H9 (cell line): ENCODE results near the gene CAMSAP2. TPM values are rescaled to one million over a fixed set of nuclear protein-coding genes. Genes with fewer than 3 reads are reported as not detected.

ENCODE experiments used
- DNase-seq: peaks from one replicate; pipeline ENCODE4 v3.0.0-alpha.2; 2017
- H2AFZ ChIP-seq: one replicate; pipeline ENCODE4 v1.6.1; 2013; ENCODE audit warnings: mild to moderate bottlenecking, low read length, control low read depth, moderate library complexity
- H2AK5ac ChIP-seq: 2 replicates; pipeline ENCODE4 v1.6.1; 2013; ENCODE audit warnings: low read length, control low read depth, mixed read lengths; ENCODE audit not compliant: insufficient read length
- H2BK120ac ChIP-seq: one replicate; pipeline ENCODE4 v1.6.1; 2013; ENCODE audit warnings: low read depth, mild to moderate bottlenecking, low read length, control low read depth, inconsistent platforms; ENCODE audit not compliant: poor library complexity, severe bottlenecking
- H2BK12ac ChIP-seq: 2 replicates; pipeline ENCODE4 v1.6.1; 2013; ENCODE audit warnings: low read length, control low read depth, mixed read lengths, low read depth; ENCODE audit not compliant: insufficient read length
- H2BK15ac ChIP-seq: 2 replicates; pipeline ENCODE4 v1.6.1; 2013; ENCODE audit warnings: low read depth, low read length, control low read depth
- H2BK20ac ChIP-seq: one replicate; pipeline ENCODE4 v1.6.1; 2013; ENCODE audit warnings: low read depth, mild to moderate bottlenecking, low read length, control low read depth, inconsistent platforms; ENCODE audit not compliant: poor library complexity, severe bottlenecking
- H2BK5ac ChIP-seq: 2 replicates; pipeline ENCODE4 v1.6.1; 2013; ENCODE audit warnings: low read length, control low read depth, mixed read lengths; ENCODE audit not compliant: insufficient read length
- H3K14ac ChIP-seq: 2 replicates; pipeline ENCODE4 v1.6.1; 2013; ENCODE audit warnings: low read length, control low read depth; ENCODE audit not compliant: insufficient read depth
- H3K18ac ChIP-seq: 2 replicates; pipeline ENCODE4 v1.6.1; 2013; ENCODE audit warnings: low read depth, mild to moderate bottlenecking, mixed read lengths, low read length, control low read depth; ENCODE audit not compliant: insufficient read length
- H3K23ac ChIP-seq: 2 replicates; pipeline ENCODE4 v1.6.1; 2013; ENCODE audit warnings: low read length, control low read depth, mixed read lengths, low read depth; ENCODE audit not compliant: insufficient read length
- H3K23me2 ChIP-seq: 2 replicates; pipeline ENCODE4 v1.6.1; 2013; ENCODE audit warnings: low read depth, mild to moderate bottlenecking, mixed read lengths, low read length, control low read depth; ENCODE audit not compliant: insufficient read length, poor library complexity, severe bottlenecking
- H3K27ac ChIP-seq: 2 replicates; pipeline ENCODE4 v1.5.1; 2013; ENCODE audit warnings: low read length, control low read depth, mixed read lengths, low read depth; ENCODE audit not compliant: insufficient read length
- H3K27me3 ChIP-seq: 2 replicates; pipeline ENCODE4 v1.6.1; 2013; ENCODE audit warnings: low read length, control low read depth, inconsistent platforms; ENCODE audit not compliant: insufficient read depth
- H3K4ac ChIP-seq: 2 replicates; pipeline ENCODE4 v1.6.1; 2013; ENCODE audit warnings: low read depth, mild to moderate bottlenecking, control low read depth, inconsistent platforms, low read length, moderate library complexity
- H3K4me1 ChIP-seq: 2 replicates; pipeline ENCODE4 v1.6.1; 2013; ENCODE audit warnings: low read length, control low read depth, inconsistent platforms; ENCODE audit not compliant: insufficient read depth
- H3K4me2 ChIP-seq: 2 replicates; pipeline ENCODE4 v1.6.1; 2013; ENCODE audit warnings: low read length, control low read depth, mixed read lengths; ENCODE audit not compliant: insufficient read length, insufficient read depth
- H3K56ac ChIP-seq: 2 replicates; pipeline ENCODE4 v1.6.1; 2013; ENCODE audit warnings: low read depth, mild to moderate bottlenecking, mixed read lengths, low read length, control low read depth; ENCODE audit not compliant: insufficient read length
- H3K79me1 ChIP-seq: 2 replicates; pipeline ENCODE4 v1.6.1; 2013; ENCODE audit warnings: low read depth, mild to moderate bottlenecking, moderate library complexity, low read length, control low read depth, inconsistent platforms; ENCODE audit not compliant: insufficient read depth, poor library complexity, severe bottlenecking
- H3K79me2 ChIP-seq: 2 replicates; pipeline ENCODE4 v1.6.1; 2013; ENCODE audit warnings: low read length, control low read depth, inconsistent platforms; ENCODE audit not compliant: insufficient read depth
- H3K9ac ChIP-seq: 2 replicates; pipeline ENCODE4 v1.6.1; 2013; ENCODE audit warnings: low read length, control low read depth, mixed read lengths; ENCODE audit not compliant: insufficient read length; ENCODE audit errors: extremely low read depth
- H3K9me3 ChIP-seq: one replicate; pipeline ENCODE4 v1.6.1; 2013; ENCODE audit warnings: low read depth, low read length, inconsistent platforms; ENCODE audit not compliant: control insufficient read depth
- H3T11ph ChIP-seq: one replicate; pipeline ENCODE4 v1.6.1; 2013; ENCODE audit warnings: mild to moderate bottlenecking, low read length, control low read depth, inconsistent platforms
- H4K20me1 ChIP-seq: one replicate; pipeline ENCODE4 v1.6.1; 2013; ENCODE audit not compliant: control insufficient read depth, insufficient read length, insufficient read depth
- H4K5ac ChIP-seq: 2 replicates; pipeline ENCODE4 v1.6.1; 2013; ENCODE audit warnings: low read depth, mild to moderate bottlenecking, mixed read lengths, low read length, control low read depth; ENCODE audit not compliant: insufficient read length
- H4K8ac ChIP-seq: replicated peaks from 2 replicates; pipeline ENCODE4 v1.6.1; 2013; ENCODE audit warnings: low read length, control low read depth, mixed read lengths, low read depth; ENCODE audit not compliant: insufficient read length
- H4K91ac ChIP-seq: 2 replicates; pipeline ENCODE4 v1.6.1; 2013; ENCODE audit warnings: low read depth, mild to moderate bottlenecking, moderate library complexity, mixed read lengths, low read length, control low read depth; ENCODE audit not compliant: insufficient read length
- H3K27ac Mint-ChIP-seq, 3 experiments: 2 replicates in 2 of 3; 3 replicates in 1 of 3; pipeline ENCODE4 v1.8.0; 2020 to 2021; ENCODE audit warnings: mixed read lengths in 3 of 3, mild to moderate bottlenecking in 1 of 3, moderate library complexity in 1 of 3
- H3K27me3 Mint-ChIP-seq: 2 replicates; pipeline ENCODE4 v1.8.0; 2021; ENCODE audit warnings: low read depth, mild to moderate bottlenecking, moderate library complexity, mixed read lengths
- H3K36me3 Mint-ChIP-seq, 3 experiments: 2 replicates in 2 of 3; 3 replicates in 1 of 3; pipeline ENCODE4 v1.8.0; 2020 to 2021; ENCODE audit warnings: low read depth in 3 of 3, mixed read lengths in 3 of 3; ENCODE audit not compliant: insufficient read depth in 1 of 3
- H3K4me1 Mint-ChIP-seq, 2 experiments: 2 replicates each; pipeline ENCODE4 v1.8.0; 2020; ENCODE audit warnings: mixed read lengths in 2 of 2
- H3K4me3 Mint-ChIP-seq, 2 experiments: 2 replicates in 1 of 2; 3 replicates in 1 of 2; pipeline ENCODE4 v1.8.0; 2020 to 2021; ENCODE audit warnings: mild to moderate bottlenecking in 2 of 2, mixed read lengths in 2 of 2, moderate library complexity in 1 of 2
- H3K9me3 Mint-ChIP-seq, 2 experiments: 2 replicates in 1 of 2; 3 replicates in 1 of 2; pipeline ENCODE4 v1.8.0; 2020; ENCODE audit warnings: mild to moderate bottlenecking in 2 of 2, mixed read lengths in 2 of 2, moderate library complexity in 1 of 2
- CTCF ChIP-seq: fragments of 200-600 bp; sonication (generic); conservative IDR thresholded peaks from 3 replicates; pipeline ENCODE4 v1.8.0; 2021; ENCODE audit warnings: antibody characterized with exemption, mild to moderate bottlenecking
- WGBS: extraction: QIAGEN DNeasy Blood & Tissue Kit; methylation state at CpG from one replicate; pipeline ENCODE4 v1.1.7; 2013; ENCODE audit warnings: missing lambda C conversion rate, low lambda C conversion rate, mixed read lengths; ENCODE audit not compliant: insufficient read length; ENCODE audit errors: extremely low coverage; 5-methylcytosine and 5-hydroxymethylcytosine counted together
- total RNA-seq: library from RNA; stranded (reverse); gene quantifications from 2 replicates; pipeline ENCODE4 v1.2.1, GENCODE V29; 2021

CAMSAP2 gene
- total RNA-seq, 1 experiment from 2014 or later, result 33.7 TPM

DNA sequence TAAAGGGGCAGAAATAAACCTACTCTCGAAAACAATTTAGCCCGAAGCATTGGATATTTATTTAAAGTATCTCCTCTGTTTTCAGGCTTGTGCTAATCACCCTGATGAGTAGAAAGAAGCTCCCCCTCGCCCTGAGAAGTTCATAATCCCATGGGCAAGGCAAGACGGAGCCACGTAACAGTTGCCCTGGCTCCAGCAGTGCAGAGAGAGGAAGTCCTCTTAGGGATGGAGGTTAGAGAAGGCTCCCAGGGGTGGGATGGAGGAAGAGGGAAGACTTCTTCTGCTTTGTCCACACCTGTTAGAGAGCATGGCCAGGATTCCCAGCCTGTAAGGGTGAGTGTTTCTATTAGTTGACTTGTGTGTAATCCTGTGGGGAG is 130.7 kb downstream of the CAMSAP2 start:
- H2BK20ac ChIP-seq, result no peak overlapping the region
- no peaks in the 10 kb centered on the region for H3K23me2 ChIP-seq
- H3K4me3 Mint-ChIP-seq, result no peak overlapping the region
- no peak overlapping the region for H2BK15ac ChIP-seq
- DNase-seq, result no peak
- no peak overlapping the region for H3K4me2 ChIP-seq
- no peaks in the 10 kb centered on the region for H3K27me3 ChIP-seq
- no peak overlapping the region for H2AK5ac ChIP-seq
- no peak overlapping the region for H2BK5ac ChIP-seq
- no peak overlapping the region for H3K14ac ChIP-seq
- H3K27ac Mint-ChIP-seq, result no peak overlapping the region
- no peak overlapping the region for H2BK12ac ChIP-seq
- no peak overlapping the region for H3K27ac ChIP-seq
- H4K8ac ChIP-seq, result no peak overlapping the region
- no peak overlapping the region for H3T11ph ChIP-seq
- no peaks in the 10 kb centered on the region for H4K20me1 ChIP-seq
- no peak overlapping the region for H2AFZ ChIP-seq
- no peak overlapping the region for H2BK120ac ChIP-seq
- no peaks in the 10 kb centered on the region for H3K79me2 ChIP-seq
- no CpG with 5 or more reads among the region's 5 CpGs for WGBS
- no peak for TF ChIP-seq CTCF
- H3K27me3 Mint-ChIP-seq, result no peaks in the 10 kb centered on the region
- no peak overlapping the region for H3K56ac ChIP-seq
- no peak overlapping the region for H3K18ac ChIP-seq
- H3K9ac ChIP-seq, result no peak overlapping the region
- no peaks in the 10 kb centered on the region for H3K36me3 Mint-ChIP-seq
- H3K4me1 Mint-ChIP-seq, result peaks cover 5 to 12% of the 10 kb centered on the region in 2 experiments; a peak in 3 of 4 replicates
- no peak overlapping the region for H4K5ac ChIP-seq
- no peaks in the 10 kb centered on the region for H3K79me1 ChIP-seq
- H4K91ac ChIP-seq, result no peak overlapping the region
- no peak overlapping the region for H3K23ac ChIP-seq
- H3K4ac ChIP-seq, result no peak overlapping the region
- H3K4me1 ChIP-seq, result no peaks in the 10 kb centered on the region
- H3K9me3 Mint-ChIP-seq, result no peaks in the 10 kb centered on the region
- H3K9me3 ChIP-seq, result no peaks in the 10 kb centered on the region
